Measurements from ENCODE around the gene SV2A.
"Not testable (repeated sequence)": the region's sequence is repeated elsewhere in the genome, so short reads cannot be mapped to it uniquely, and the experiment has no call there.

Gene SV2A, protein sequence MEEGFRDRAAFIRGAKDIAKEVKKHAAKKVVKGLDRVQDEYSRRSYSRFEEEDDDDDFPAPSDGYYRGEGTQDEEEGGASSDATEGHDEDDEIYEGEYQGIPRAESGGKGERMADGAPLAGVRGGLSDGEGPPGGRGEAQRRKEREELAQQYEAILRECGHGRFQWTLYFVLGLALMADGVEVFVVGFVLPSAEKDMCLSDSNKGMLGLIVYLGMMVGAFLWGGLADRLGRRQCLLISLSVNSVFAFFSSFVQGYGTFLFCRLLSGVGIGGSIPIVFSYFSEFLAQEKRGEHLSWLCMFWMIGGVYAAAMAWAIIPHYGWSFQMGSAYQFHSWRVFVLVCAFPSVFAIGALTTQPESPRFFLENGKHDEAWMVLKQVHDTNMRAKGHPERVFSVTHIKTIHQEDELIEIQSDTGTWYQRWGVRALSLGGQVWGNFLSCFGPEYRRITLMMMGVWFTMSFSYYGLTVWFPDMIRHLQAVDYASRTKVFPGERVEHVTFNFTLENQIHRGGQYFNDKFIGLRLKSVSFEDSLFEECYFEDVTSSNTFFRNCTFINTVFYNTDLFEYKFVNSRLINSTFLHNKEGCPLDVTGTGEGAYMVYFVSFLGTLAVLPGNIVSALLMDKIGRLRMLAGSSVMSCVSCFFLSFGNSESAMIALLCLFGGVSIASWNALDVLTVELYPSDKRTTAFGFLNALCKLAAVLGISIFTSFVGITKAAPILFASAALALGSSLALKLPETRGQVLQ

GRCh38 chr1:149917571-149918144 is at the start of gene SV2A:
Gene SV2A, minus strand, starts transcription at chr1:149917844. Its CDS starts 4,004 bp downstream, at chr1:149913840.
- no peak for DNase-seq (ENCODE audit: low read depth)

- DNase-seq (ENCODE audit: low read depth), result no peak
Observed at GRCh38 chr1:149967041-149967440, 49.4 kb upstream of the SV2A start.

- DNase-seq (ENCODE audit: low read depth), result no peak
Observed at GRCh38 chr1:149966405-149966804, 48.8 kb upstream of the SV2A start.

DNA sequence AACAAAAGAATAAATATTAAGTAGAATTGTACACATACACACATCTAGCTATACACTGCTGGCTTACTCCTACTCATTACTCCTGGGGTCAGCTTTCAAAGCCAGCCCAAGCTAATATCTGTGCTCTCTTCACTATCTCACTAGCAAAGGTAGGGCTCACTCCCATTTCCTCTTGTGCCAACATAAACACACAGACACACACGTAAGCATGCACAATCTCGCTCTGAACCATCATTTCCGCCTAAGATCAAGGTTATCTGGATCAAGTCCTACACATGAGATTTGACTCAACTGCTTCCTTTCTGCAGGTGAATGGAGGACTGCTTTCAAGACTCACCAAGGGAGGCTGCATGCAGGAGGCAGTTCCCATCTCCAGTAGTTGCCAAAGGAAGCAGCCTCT is 47.8 kb upstream of the SV2A start:
- DNase-seq (ENCODE audit: low read depth), result no peak

GRCh38 chr1:149963358-149963757 is 45.7 kb upstream of the SV2A start:
- no peak for DNase-seq (ENCODE audit: low read depth)

DNA sequence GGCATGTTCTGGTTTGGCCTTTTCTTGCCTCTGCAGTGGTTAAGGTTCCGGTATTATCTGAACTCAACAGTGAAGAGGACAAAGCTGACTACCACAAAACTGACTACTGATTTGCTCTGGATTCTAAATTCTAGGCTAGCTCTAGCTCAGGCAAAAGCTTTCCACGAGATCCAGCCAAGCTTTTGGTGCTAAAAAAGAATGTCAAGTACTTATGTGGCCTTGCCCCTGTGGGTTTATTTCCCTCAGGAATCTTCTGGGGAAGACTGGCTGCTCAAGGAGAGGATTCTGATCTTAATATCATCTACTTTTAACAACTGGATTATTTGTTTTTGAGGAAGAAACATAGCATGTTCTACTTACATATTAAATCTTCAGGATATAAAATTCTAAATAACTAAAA is 45.1 kb upstream of the SV2A start:
- DNase-seq (ENCODE audit: low read depth), result no peak

DNA sequence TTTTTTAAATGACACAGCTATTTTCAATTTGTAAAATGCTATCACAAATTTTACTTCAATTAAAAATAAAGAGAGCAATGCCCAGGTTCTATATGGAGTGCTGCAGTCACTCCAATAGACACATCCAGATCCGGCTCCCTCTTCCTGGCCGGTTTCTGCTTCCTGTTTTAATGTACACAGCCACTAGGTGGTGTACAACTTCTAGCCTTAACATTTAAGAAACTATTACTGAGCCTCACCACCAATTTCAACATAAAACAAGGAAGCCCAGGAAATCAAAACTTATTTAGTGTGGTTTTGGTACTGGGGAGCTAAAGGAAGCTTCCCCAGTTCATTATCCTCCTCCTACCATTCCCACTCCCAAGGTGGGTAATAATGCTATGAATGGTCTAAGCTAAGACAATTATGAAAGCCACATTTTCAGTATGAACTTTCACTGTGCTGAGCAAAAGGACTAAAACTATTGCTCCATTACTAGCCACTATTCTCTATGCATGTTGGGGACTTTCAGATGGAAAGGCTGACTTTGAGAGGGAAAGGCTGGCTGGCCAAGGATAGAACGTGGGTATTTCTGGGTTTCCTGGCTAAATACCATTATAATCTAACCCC is 44.5 kb upstream of the SV2A start:
- DNase-seq (ENCODE audit: low read depth), result peak; percentile 19

DNA sequence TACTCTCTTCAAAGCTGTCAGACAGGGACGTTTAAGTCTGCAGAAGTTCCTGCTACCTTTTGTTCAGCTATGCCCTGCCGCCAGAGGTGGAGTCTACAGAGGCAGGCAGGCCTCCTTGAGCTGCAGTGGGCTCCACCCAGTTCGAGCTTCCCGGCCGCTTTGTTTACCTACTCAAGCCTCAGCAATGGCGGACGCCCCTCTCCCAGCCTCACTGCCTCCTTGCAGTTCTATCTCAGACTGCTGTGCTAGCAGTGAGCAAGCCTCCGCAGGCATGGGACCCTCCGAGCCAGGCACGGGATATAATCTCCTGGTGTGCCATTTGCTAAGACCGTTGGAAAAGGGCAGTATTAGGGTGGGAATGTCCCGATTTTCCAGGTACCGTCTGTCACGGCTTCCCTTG is 39.9 kb upstream of the SV2A start:
- not testable (repeated sequence) for DNase-seq (ENCODE audit: low read depth)

DNA sequence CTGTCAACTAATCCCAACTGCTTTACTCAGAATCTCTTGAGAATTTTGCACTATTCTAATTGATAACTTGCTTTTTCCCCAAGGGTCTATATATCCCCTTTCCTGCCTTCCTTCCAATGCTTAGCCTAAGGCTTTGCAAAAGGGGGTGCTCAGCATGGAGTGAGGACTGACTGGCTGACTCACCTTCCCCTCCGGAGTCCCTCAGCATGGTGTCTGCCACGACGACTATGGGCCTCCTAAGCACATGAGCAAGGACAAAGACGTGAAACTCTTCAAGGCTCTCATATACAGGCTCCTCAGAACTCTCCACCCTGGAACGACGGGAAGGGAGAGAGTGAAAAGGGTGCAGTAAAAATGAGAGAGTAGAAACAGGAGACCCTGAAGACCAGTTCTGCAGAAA is 32.3 kb upstream of the SV2A start:
- no peak for DNase-seq (ENCODE audit: low read depth)

GRCh38 chr1:149945206-149945605 is 27.6 kb upstream of the SV2A start:
- DNase-seq (ENCODE audit: low read depth), result no peak

DNA sequence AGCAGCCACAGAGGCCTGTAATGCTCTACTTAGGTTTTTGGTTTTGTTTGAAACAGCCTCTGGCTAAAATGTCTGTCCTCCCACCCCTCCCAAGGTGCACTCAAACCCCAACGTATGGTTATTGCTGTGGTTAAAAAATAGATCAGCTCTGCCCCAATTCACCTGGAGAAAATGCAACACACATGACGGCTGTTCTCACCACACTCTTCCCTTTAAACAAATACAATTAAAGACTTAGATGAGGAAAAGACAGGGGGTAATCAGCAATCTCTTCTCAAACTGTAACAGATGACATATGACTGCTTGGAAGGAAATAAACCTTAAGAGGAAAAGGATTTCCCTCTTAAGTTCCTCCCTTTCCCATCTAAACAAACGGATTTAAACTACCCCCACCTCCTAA is 25.2 kb upstream of the SV2A start:
- DNase-seq (ENCODE audit: low read depth), result no peak

GRCh38 chr1:149942207-149942606 is 24.6 kb upstream of the SV2A start:
- DNase-seq (ENCODE audit: low read depth), result no peak

DNA sequence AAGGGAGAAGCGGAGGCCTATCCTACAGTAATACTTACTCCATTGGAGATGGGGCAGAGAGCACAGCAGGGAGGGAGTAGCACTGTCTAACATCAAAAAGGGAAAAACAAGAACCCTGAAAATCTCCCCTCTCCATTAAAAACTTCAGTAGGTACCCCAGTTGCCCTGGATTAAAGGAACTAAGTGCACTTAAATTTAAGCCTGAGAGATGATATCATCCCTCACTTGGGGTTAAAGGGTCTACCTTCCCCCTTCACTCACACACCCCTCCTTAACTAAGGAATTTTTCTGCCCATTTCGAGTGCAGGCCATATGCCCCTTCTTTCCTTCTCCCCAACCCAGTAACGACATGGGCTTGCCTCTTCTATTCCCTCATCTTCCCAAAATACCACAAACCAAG is 22.8 kb upstream of the SV2A start:
- DNase-seq (ENCODE audit: low read depth), result no peak

DNA sequence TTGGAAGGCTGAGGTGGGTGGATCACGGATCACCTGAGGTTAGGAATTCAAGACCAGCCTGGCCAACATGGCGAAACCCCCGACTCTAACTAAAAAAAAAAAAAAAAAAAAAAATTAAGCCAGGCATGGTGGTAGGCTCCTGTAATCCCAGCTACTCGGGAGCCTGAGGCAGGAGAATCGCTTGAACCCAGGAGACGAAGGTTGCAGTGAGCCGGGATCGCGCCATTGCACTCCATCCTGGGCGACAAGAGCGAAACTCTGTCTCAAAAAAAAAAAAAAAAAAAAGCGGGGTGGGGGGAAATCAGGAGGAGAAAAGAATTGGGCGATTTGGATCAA is 21.0 kb upstream of the SV2A start:
- not testable (repeated sequence) for DNase-seq (ENCODE audit: low read depth)

DNA sequence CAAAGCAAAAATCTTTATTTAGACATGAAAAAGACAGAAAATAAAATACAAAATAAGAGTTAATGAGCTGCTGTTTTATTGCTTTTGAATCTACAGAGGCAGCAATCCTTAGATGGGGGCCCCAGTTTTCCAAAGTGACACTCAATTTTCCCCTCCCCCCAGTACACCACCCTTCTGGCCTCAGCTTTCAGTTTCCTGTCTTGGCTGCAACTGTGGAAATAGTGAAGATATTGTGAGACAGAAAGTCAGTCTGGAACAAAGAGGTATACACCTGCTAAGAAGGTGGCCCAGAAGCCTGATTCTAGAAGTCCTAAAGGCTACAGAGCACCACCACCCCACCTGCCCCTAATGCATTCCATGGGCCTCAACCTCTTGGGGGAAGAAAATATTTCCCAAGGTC is 20.1 kb upstream of the SV2A start:
- no peak for DNase-seq (ENCODE audit: low read depth)

DNA sequence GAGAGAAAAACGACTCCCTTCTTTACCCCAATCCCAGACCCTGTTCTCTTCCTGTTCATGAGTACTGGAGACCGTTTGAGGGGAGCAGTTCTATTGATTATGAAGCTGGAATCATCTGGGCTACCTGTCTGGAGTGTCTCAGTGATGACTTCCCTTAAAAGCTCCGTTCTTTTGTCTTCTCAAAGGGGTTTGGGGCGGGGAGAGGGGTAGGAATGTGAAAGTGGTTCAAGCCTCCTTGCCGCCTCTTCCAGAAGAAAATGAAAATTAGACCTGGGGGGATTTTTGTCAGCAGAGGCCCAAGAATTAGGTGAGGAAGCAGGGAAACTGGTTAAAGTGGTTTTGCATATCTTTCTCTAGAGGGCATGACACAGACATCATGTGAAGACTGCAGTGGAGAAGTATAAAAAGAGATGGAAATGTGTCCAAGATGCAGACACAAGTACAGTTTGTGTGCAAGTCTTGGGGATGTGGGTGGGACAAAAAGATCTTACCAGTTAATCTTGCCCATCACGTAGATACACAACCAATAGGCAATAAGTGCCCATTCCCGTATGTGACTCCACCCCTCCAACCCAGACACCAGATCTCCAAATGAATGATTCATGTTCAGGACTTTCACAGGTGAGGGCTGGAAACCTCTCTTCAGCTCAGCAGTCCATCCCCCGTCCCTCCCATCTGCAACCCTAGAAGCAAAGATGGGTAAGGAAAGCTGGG is 19.5 kb upstream of the SV2A start:
- no peak for DNase-seq (ENCODE audit: low read depth)

DNA sequence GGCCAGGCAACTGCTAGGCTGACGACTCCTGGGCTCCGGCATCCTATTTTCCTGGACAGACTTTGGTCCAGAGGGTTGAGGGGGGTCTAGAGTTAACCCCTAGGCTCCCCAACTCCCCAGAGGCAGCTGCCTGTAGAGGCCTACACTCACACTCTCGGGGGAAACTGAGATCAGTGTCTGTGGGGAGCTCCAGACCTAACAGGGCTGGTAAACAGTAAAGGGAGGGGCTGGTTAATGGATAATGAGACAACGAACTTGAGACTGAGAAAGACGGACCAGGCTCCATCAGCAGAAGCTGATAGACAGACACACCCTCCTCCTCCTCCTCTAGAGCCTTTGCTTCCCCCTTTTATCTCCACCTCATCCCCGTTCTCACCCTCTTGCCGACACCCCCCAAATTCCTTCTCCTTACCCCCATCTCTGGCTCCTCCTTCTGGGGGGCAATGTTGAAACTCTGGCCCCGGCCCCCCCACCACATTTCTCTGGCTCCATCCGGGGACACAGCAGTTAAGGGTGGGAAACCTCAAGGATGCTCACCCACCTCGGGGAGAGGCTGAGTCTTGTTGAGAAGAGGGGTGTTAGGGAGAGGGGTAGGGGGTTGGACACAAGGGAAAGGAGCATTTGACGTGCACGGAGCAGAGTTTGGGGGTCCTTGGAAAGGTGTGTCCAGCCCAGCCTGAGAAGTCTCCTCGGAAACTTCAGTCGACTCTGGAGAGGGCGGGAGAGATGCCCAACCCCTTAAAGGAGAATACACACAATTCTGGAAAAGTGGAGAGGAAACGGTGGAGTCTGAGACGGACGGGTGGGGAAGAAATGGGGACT is 18.7 kb upstream of the SV2A start, which contains the start of gene MTMR11:
MTMR11 (minus strand) TSS at position 710 of the 822 bp plus-strand sequence; CDS start at position 478, 232 bp downstream.
- no peak for DNase-seq (ENCODE audit: low read depth)

GRCh38 chr1:149934356-149934755 is 16.7 kb upstream of the SV2A start:
- no peak for DNase-seq (ENCODE audit: low read depth)

DNA sequence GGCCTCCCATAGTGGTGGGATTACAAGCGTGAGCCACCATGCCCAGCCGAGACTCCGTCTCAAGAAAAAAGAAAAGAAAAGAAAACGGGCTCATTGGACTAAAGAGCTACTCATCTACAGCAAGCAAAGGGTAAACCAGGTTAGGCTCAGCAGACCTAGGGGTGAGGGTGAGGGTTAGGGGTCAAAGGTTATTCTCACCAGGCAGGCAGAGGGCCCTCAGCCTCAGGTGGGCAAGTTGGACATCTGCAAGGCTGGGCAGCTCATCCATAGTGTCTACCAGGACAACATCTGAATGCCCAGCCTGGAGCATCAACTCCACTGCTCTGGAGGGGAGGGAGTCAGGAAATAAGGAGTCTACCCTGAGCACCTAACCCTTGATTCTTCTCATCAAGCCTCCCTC is 15.6 kb upstream of the SV2A start:
- DNase-seq (ENCODE audit: low read depth), result no peak

- DNase-seq (ENCODE audit: low read depth), result no peak
Observed at GRCh38 chr1:149932474-149932873, 14.8 kb upstream of the SV2A start.

DNA sequence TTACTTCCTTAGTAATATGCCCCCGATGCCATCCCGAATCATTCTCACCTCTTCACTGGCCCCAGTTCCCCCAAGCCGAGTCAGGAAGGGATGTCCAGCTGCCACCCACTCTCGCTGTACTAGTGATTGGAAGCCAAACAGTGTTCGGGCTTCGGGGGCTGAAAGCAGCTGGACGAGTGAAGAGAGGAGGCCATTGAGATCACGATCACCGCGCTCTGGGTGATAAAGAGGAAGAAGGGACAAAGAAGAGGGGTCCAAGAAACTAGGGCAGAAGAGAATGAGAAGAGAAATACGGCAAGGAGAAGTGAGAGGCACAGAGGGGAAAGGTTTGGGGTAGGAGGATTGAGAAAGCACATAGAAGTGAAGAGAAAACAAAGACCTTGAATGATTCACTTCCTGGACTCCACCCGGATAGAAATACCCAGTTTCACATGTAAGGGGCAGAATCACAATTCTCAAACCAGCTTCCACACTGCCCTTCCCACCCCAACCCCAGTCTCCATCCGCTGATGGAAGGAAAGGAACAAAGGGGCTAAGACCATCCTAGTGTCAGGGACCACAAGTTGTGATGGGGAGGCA is 13.7 kb upstream of the SV2A start:
- no peak for DNase-seq (ENCODE audit: low read depth)

Measured in stimulated activated CD4-positive, alpha-beta T cell treated with anti-CD3 and anti-CD28 coated beads, Interleukin-2, amount 100 ng/mL, for 4 hours (primary cell).